HCT116 (cell line): ENCODE measurements around the gene EP300. TPM values are rescaled to one million over a fixed set of nuclear protein-coding genes. Genes with fewer than 3 reads are reported as not detected.

Source experiments
- ATAC-seq: fragments of 200-7000 bp; cut with Tn5 transposase; 2 replicates; pipeline ENCODE4 v1.9.1; 2020; ENCODE audit warnings: mild to moderate bottlenecking, moderate library complexity
- BruUV-seq: library from RNA; stranded (reverse); fragments of 400-500 nt; replicated peaks from 2 replicates; lab custom pipeline; 2021; lab: Mats Ljungman, UMichigan
- CTCF ChIA-PET: fragments of 300-600 bp; sonication (Branson Sonifier 250); formaldehyde crosslinking; loops from one replicate; lab custom pipeline; 2021; ENCODE audit warnings: antibody characterized with exemption; lab: Charles Lee
- POLR2A ChIA-PET: fragments of 300-600, 350-600 bp; sonication (Branson Sonifier 250); formaldehyde crosslinking; loops from one replicate; lab custom pipeline; 2021; ENCODE audit warnings: antibody characterized with exemption; lab: Charles Lee
- RAD21 ChIA-PET, 2 experiments: fragments of 300-600 bp; sonication (Branson Sonifier 250); formaldehyde crosslinking; loops; one replicate each; lab custom pipeline; 2023; ENCODE audit warnings: low total read pairs in 2 of 2; ENCODE audit not compliant: uncharacterized antibody in 2 of 2, unreplicated experiment in 2 of 2, low non-redundant PET in 1 of 2; lab: Charles Lee
- DNase-seq: peaks from one replicate; pipeline ENCODE4 v3.0.0-alpha.2; 2010; ENCODE audit warnings: low read depth, low spot score
- H2AFZ ChIP-seq: fragments of 200-600 bp; shearing (Covaris generic), sonication (generic); 2 replicates; pipeline ENCODE4 v1.6.1; 2017; ENCODE audit warnings: low read depth, mixed run types, mixed read lengths, antibody characterized with exemption, low read length; ENCODE audit not compliant: poor library complexity, severe bottlenecking
- H3K27ac ChIP-seq: 2 replicates; pipeline ENCODE4 v1.5.1; 2012; ENCODE audit warnings: low read depth, low read length
- H3K27me3 ChIP-seq: fragments of 200-600 bp; sonication (generic); 2 replicates; pipeline ENCODE4 v1.6.1; 2016; ENCODE audit warnings: mixed run types, low read length, mixed read lengths; ENCODE audit not compliant: insufficient read depth
- H3K36me3 ChIP-seq, 2 experiments: fragments of 200-500 bp in 1 of 2; fragments of 200-600 bp in 1 of 2; sonication (Bioruptor generic) in 1 of 2; sonication (generic) in 1 of 2; 2 replicates each; pipeline versions ENCODE4 v1.5.1 to v1.6.1; 2014 to 2016; ENCODE audit warnings: low read length in 2 of 2, inconsistent platforms in 1 of 2, mixed read lengths in 1 of 2, mixed run types in 1 of 2; ENCODE audit not compliant: insufficient read depth in 2 of 2, control insufficient read depth in 1 of 2
- H3K4me1 ChIP-seq, 2 experiments: fragments of 200-600 bp in 1 of 2; sonication (generic) in 1 of 2; 2 replicates each; pipeline versions ENCODE4 v1.5.1 to v1.6.1; 2012 to 2017; ENCODE audit warnings: low read length in 2 of 2, inconsistent platforms in 1 of 2, mild to moderate bottlenecking in 1 of 2, mixed read lengths in 1 of 2, mixed run types in 1 of 2, moderate library complexity in 1 of 2; ENCODE audit not compliant: insufficient read depth in 2 of 2, control insufficient read depth in 1 of 2
- H3K4me2 ChIP-seq: fragments of 200-600 bp; sonication (generic); 2 replicates; pipeline ENCODE4 v1.6.1; 2017; ENCODE audit warnings: mixed run types, low read length, mixed read lengths
- H3K4me3 ChIP-seq, 2 experiments: fragments of 200-600 bp in 1 of 2; sonication (generic) in 1 of 2; replicated peaks in 1 of 2; 2 replicates each; pipeline ENCODE4 v1.5.1; 2011 to 2016; ENCODE audit warnings: low read length in 2 of 2, control low read depth in 1 of 2, low read depth in 1 of 2, mild to moderate bottlenecking in 1 of 2, mixed read lengths in 1 of 2, mixed run types in 1 of 2
- H3K79me2 ChIP-seq: fragments of 200-600 bp; sonication (generic); 2 replicates; pipeline ENCODE4 v1.6.1; 2017; ENCODE audit warnings: mild to moderate bottlenecking, mixed run types, low read length, moderate library complexity, mixed read lengths; ENCODE audit not compliant: insufficient read depth
- H3K9ac ChIP-seq: fragments of 200-600 bp; sonication (generic); 2 replicates; pipeline ENCODE4 v1.6.1; 2016; ENCODE audit warnings: low read length, mixed read lengths
- H3K9me2 ChIP-seq: fragments of 200-600 bp; sonication (generic), shearing (Covaris generic); 2 replicates; pipeline ENCODE4 v1.6.1; 2017; ENCODE audit warnings: mixed run types, mild to moderate bottlenecking, moderate library complexity; ENCODE audit not compliant: insufficient read depth
- H3K9me3 ChIP-seq, 2 experiments: fragments of 200-500 bp in 1 of 2; fragments of 200-600 bp in 1 of 2; sonication (Bioruptor generic) in 1 of 2; sonication (generic) in 1 of 2; 2 replicates each; pipeline ENCODE4 v1.6.1; 2014 to 2017; ENCODE audit warnings: low read length in 2 of 2, mixed read lengths in 2 of 2, inconsistent platforms in 1 of 2, low read depth in 1 of 2, mild to moderate bottlenecking in 1 of 2, mixed run types in 1 of 2, moderate library complexity in 1 of 2; ENCODE audit not compliant: control insufficient read depth in 1 of 2, insufficient read depth in 1 of 2
- H4K20me1 ChIP-seq: fragments of 200-600 bp; sonication (generic), shearing (Covaris generic); 2 replicates; pipeline ENCODE4 v1.6.1; 2017; ENCODE audit warnings: mixed run types, mild to moderate bottlenecking, moderate library complexity; ENCODE audit not compliant: insufficient read depth
- EZH2 ChIP-seq: fragments of 200-600 bp; sonication (generic); IDR thresholded peaks from 2 replicates; pipeline ENCODE4 v1.6.1; 2017; ENCODE audit warnings: antibody characterized with exemption, mixed run types
- FOSL1 ChIP-seq: IDR thresholded peaks from 2 replicates; pipeline ENCODE4 v1.6.1; 2012; ENCODE audit warnings: low read depth
- JUND ChIP-seq: IDR thresholded peaks from 2 replicates; pipeline ENCODE4 v1.6.1; 2012
- MAX ChIP-seq: IDR thresholded peaks from 2 replicates; pipeline ENCODE4 v1.6.1; 2012
- POLR2AphosphoS5 ChIP-seq: IDR thresholded peaks from 2 replicates; pipeline ENCODE4 v1.6.1; 2011; ENCODE audit warnings: mild to moderate bottlenecking, low read depth, low read length, moderate library complexity
- RAD21 ChIP-seq: IDR thresholded peaks from 2 replicates; pipeline ENCODE4 v1.6.1; 2012; ENCODE audit warnings: low read depth, mild to moderate bottlenecking
- REST ChIP-seq: IDR thresholded peaks from 2 replicates; pipeline ENCODE4 v1.6.1; 2012; ENCODE audit warnings: low read depth
- SRF ChIP-seq: IDR thresholded peaks from 2 replicates; pipeline ENCODE4 v1.6.1; 2012; ENCODE audit warnings: low read depth
- YY1 ChIP-seq: IDR thresholded peaks from 2 replicates; pipeline ENCODE4 v1.6.1; 2011; ENCODE audit warnings: low read length, low read depth, moderate library complexity, mild to moderate bottlenecking; ENCODE audit not compliant: insufficient replicate concordance; ENCODE audit errors: extremely low read depth
- intact Hi-C: fragments of 100-400 bp; cut with micrococcal nuclease; formaldehyde crosslinking; loops from 2 replicates; pipeline ENCODE4 v1.10.0; 2022
- total RNA-seq: library from RNA; stranded (reverse); gene quantifications from one replicate; pipeline ENCODE4 v1.2.1, GENCODE V29; 2021; ENCODE audit not compliant: unreplicated experiment

Gene EP300
- total RNA-seq, 1 experiment from 2014 or later = 38.8 TPM

- peak overlapping the region; percentile 52 for H3K9ac ChIP-seq
- H3K79me2 ChIP-seq = no peaks in the 10 kb centered on the region
- H3K9me2 ChIP-seq = no peaks in the 10 kb centered on the region
- BruUV-seq = no TSS peak
- peak overlapping the region; percentile 19; the same call in 1 of the 2 replicates for H3K27ac ChIP-seq
- H3K9me3 ChIP-seq = no peaks in the 10 kb centered on the region
- intact Hi-C loops = no loop called here
- peak overlapping the region; percentile 60 for H3K4me3 ChIP-seq
- H3K36me3 ChIP-seq = no peaks in the 10 kb centered on the region
- peak overlapping the region; percentile 93 for H3K4me2 ChIP-seq
- ATAC-seq = peak; percentile 87
- ChIA-PET CTCF (interaction anchor here (0.5 to 1.2 kb wide), 2 partner anchors 9 to 275 kb away, joined by 3 to 4 read pairs; no protein-coding TSS in a partner anchor), POLR2A (interaction anchor here (1.2 kb wide), 1 partner anchor 184 kb away, joined by 4 read pairs; the partner anchor contains the start of gene TEF)
- H3K4me1 ChIP-seq = peaks cover 4 to 23% of the 10 kb centered on the region in 2 experiments
- peak overlapping the region; percentile 97 for H2AFZ ChIP-seq
- no peaks in the 10 kb centered on the region for H3K27me3 ChIP-seq
- TF ChIP-seq RAD21 (no peak), YY1 (peak; percentile 3), SRF (no peak), POLR2AphosphoS5 (peak; percentile 17; the same call in 1 of the 2 replicates), JUND (no peak), REST (no peak), FOSL1 (no peak), MAX (peak; percentile 63), EZH2 (no peak)
- TF ChIP-seq, all 23 proteins: peak for 3
- H4K20me1 ChIP-seq = no peaks in the 10 kb centered on the region
- RAD21 ChIA-PET = interaction anchor here (1.2 to 1.4 kb wide), 2 partner anchors 275 kb away, joined by 3 to 7 read pairs; no protein-coding TSS in a partner anchor
- no peak for DNase-seq
These were observed 104.9 kb downstream of the EP300 start for GRCh38 chr22:41197038-41197972.
